Stomach (tissue), 4 donors: ENCODE measurements around the gene XRCC3.

Source experiments
- EP300 ChIP-seq: sonication (generic); formaldehyde crosslinking; IDR thresholded peaks from one replicate; pipeline ENCODE4 v1.6.1; 2017; ENCODE audit warnings: antibody characterized with exemption
- POLR2A ChIP-seq, 4 donors: fragments of 450-650 bp; IDR thresholded peaks; one replicate each; pipeline ENCODE4 v1.6.1; 2016; ENCODE audit warnings: antibody characterized with exemption in 4 of 4, control low read depth in 2 of 4, mild to moderate bottlenecking in 1 of 4, moderate library complexity in 1 of 4
- TF ChIP-seq, protein P1 (sequence below), 7 experiments: fragments of 450-650 bp in 4 of 7; fragments of 200-600 bp in 3 of 7; sonication (generic) in 3 of 7; IDR thresholded peaks; one replicate each; pipeline ENCODE4 v1.5.1; 2016 to 2019; ENCODE audit warnings: antibody characterized with exemption in 7 of 7, control low read depth in 2 of 7, mild to moderate bottlenecking in 1 of 7

DNA sequence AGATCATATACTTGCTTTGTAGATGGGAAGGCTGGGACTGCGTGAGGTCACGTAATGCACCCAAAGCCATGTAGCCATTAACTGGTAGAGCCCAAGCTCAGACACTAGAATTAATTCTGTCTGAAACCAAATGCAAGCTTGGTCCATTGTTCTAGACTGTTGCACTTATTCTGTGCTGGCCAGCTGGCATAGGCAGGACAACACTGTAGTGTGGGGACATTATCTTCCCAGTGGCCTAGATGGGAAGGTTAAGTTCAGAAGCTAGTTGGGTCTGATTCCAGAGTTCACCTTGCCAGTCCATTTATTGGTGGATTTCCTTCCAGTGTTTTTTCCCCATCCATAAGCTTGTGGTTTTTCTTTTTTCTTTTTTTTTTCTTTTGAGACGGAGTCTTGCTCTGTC is 47.1 kb downstream of the XRCC3 start:
- TF ChIP-seq, protein P1, sequence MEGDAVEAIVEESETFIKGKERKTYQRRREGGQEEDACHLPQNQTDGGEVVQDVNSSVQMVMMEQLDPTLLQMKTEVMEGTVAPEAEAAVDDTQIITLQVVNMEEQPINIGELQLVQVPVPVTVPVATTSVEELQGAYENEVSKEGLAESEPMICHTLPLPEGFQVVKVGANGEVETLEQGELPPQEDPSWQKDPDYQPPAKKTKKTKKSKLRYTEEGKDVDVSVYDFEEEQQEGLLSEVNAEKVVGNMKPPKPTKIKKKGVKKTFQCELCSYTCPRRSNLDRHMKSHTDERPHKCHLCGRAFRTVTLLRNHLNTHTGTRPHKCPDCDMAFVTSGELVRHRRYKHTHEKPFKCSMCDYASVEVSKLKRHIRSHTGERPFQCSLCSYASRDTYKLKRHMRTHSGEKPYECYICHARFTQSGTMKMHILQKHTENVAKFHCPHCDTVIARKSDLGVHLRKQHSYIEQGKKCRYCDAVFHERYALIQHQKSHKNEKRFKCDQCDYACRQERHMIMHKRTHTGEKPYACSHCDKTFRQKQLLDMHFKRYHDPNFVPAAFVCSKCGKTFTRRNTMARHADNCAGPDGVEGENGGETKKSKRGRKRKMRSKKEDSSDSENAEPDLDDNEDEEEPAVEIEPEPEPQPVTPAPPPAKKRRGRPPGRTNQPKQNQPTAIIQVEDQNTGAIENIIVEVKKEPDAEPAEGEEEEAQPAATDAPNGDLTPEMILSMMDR (IDR thresholded peaks at IDR 0.05): no peak
- TF ChIP-seq EP300 (no peak), POLR2A (IDR thresholded peaks at IDR 0.05) (no peak)
